Mesothelial cell of epicardium (in vitro differentiated cells): Measurements from ENCODE around the gene MMP23B. TPM values are rescaled to one million over a fixed set of nuclear protein-coding genes. Genes with fewer than 3 reads are reported as not detected.

Experiments used
- DNase-seq, 2 experiments: peaks; one replicate each; pipeline ENCODE4 v3.0.0; 2021; ENCODE audit warnings: low spot score in 2 of 2; ENCODE audit not compliant: unreplicated experiment in 2 of 2
- H3K27ac Mint-ChIP-seq: 2 replicates; pipeline ENCODE4 v1.8.0; 2021; ENCODE audit warnings: mixed read lengths
- H3K27me3 Mint-ChIP-seq: 2 replicates; pipeline ENCODE4 v1.8.0; 2021; ENCODE audit warnings: low read depth, mixed read lengths
- H3K36me3 Mint-ChIP-seq: 2 replicates; pipeline ENCODE4 v1.8.0; 2021; ENCODE audit warnings: mixed read lengths
- H3K4me1 Mint-ChIP-seq: 2 replicates; pipeline ENCODE4 v1.8.0; 2021; ENCODE audit warnings: mixed read lengths
- H3K4me3 Mint-ChIP-seq: 2 replicates; pipeline ENCODE4 v1.8.0; 2021; ENCODE audit warnings: mild to moderate bottlenecking, moderate library complexity, mixed read lengths
- H3K9me3 Mint-ChIP-seq: 2 replicates; pipeline ENCODE4 v1.8.0; 2021; ENCODE audit warnings: mixed read lengths
- total RNA-seq: library from RNA; stranded (reverse); gene quantifications from 3 replicates; pipeline ENCODE4 v1.2.1, GENCODE V29; 2021
- TF ChIP-seq, protein P1 (sequence below): fragments of 200-600 bp; sonication (generic); IDR thresholded peaks from one replicate; pipeline ENCODE4 v1.5.0; 2021; ENCODE audit warnings: antibody characterized with exemption; ENCODE audit not compliant: unreplicated experiment

MMP23B gene
- total RNA-seq, 1 donor from 2014 or later: 63.8 TPM

GRCh38 chr1:1620433-1621139 lies 11.4 kb upstream of the MMP23B start:
- DNase-seq: no peak
- H3K36me3 Mint-ChIP-seq: peaks cover 5% of the 10 kb centered on the region

GRCh38 chr1:1621173-1622009 lies 10.6 kb upstream of the MMP23B start:
- no peak overlapping the region for H3K4me3 Mint-ChIP-seq

More at GRCh38 chr1:1620433-1621139, 11.4 kb upstream of the MMP23B start:
- peaks cover 13% of the 10 kb centered on the region for H3K4me1 Mint-ChIP-seq
- no peaks in the 10 kb centered on the region for H3K27me3 Mint-ChIP-seq
- no peaks in the 10 kb centered on the region for H3K9me3 Mint-ChIP-seq
- no peak overlapping the region for H3K4me3 Mint-ChIP-seq
- TF ChIP-seq, protein P1, sequence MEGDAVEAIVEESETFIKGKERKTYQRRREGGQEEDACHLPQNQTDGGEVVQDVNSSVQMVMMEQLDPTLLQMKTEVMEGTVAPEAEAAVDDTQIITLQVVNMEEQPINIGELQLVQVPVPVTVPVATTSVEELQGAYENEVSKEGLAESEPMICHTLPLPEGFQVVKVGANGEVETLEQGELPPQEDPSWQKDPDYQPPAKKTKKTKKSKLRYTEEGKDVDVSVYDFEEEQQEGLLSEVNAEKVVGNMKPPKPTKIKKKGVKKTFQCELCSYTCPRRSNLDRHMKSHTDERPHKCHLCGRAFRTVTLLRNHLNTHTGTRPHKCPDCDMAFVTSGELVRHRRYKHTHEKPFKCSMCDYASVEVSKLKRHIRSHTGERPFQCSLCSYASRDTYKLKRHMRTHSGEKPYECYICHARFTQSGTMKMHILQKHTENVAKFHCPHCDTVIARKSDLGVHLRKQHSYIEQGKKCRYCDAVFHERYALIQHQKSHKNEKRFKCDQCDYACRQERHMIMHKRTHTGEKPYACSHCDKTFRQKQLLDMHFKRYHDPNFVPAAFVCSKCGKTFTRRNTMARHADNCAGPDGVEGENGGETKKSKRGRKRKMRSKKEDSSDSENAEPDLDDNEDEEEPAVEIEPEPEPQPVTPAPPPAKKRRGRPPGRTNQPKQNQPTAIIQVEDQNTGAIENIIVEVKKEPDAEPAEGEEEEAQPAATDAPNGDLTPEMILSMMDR: no peak
- no peak overlapping the region for H3K27ac Mint-ChIP-seq

GRCh38 chr1:1622010-1622787 lies 9.8 kb upstream of the MMP23B start:
- Mint-ChIP-seq H3K9me3 (no peaks in the 10 kb centered on the region), H3K27ac (no peak overlapping the region), H3K4me1 (peaks cover 8% of the 10 kb centered on the region), H3K4me3 (no peak overlapping the region), H3K27me3 (no peaks in the 10 kb centered on the region), H3K36me3 (peaks cover 5% of the 10 kb centered on the region)
- no peak for DNase-seq
- TF ChIP-seq, protein P1: no peak

More at GRCh38 chr1:1621173-1622009, 10.6 kb upstream of the MMP23B start:
- no peak for DNase-seq
- no peaks in the 10 kb centered on the region for H3K9me3 Mint-ChIP-seq
- peaks cover 13% of the 10 kb centered on the region for H3K4me1 Mint-ChIP-seq
- no peaks in the 10 kb centered on the region for H3K27me3 Mint-ChIP-seq
- no peak overlapping the region for H3K27ac Mint-ChIP-seq
- peaks cover 5% of the 10 kb centered on the region for H3K36me3 Mint-ChIP-seq
- TF ChIP-seq, protein P1: no peak

- Mint-ChIP-seq H3K36me3 (peaks cover 2% of the 10 kb centered on the region), H3K4me3 (no peak overlapping the region), H3K4me1 (peaks cover 6% of the 10 kb centered on the region), H3K27ac (no peak overlapping the region), H3K9me3 (no peaks in the 10 kb centered on the region), H3K27me3 (no peaks in the 10 kb centered on the region)
- TF ChIP-seq, protein P1: no peak
- no peak for DNase-seq
Measured at GRCh38 chr1:1622788-1623094, 9.2 kb upstream of the MMP23B start.

DNA sequence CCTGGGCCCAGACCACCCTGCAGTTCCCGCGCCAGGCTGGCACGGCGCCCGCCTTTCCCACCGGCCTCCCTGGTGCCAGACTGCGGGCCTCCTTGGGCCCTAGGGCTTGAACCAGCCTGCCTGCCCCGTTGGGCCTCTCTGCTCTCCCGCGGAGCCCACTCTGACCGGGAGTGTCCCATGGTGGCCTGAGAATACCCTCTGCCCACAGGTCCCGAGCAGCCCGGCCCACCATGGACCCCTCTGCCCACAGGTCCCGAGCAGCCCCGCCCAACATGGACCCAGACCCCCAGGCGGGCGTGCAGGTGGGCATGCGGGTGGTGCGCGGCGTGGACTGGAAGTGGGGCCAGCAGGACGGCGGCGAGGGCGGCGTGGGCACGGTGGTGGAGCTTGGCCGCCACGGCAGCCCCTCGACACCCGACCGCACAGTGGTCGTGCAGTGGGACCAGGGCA lies 8.8 kb upstream of the MMP23B start:
- no peaks in the 10 kb centered on the region for H3K9me3 Mint-ChIP-seq
- peaks cover 1% of the 10 kb centered on the region for H3K36me3 Mint-ChIP-seq
- peaks cover 6% of the 10 kb centered on the region for H3K4me1 Mint-ChIP-seq
- no peak overlapping the region for H3K27ac Mint-ChIP-seq
- DNase-seq: no peak
- H3K4me3 Mint-ChIP-seq: no peak overlapping the region
- TF ChIP-seq, protein P1: no peak
- no peaks in the 10 kb centered on the region for H3K27me3 Mint-ChIP-seq
